ENCODE data around the gene CASP9.
A peak's percentile ranks its signal among the peaks of the same experiment; 100 is the strongest.
"Not testable (repeated sequence)": the region's sequence is repeated elsewhere in the genome, so short reads cannot be mapped to it uniquely, and the experiment has no call there.

The CASP9 gene

DNA sequence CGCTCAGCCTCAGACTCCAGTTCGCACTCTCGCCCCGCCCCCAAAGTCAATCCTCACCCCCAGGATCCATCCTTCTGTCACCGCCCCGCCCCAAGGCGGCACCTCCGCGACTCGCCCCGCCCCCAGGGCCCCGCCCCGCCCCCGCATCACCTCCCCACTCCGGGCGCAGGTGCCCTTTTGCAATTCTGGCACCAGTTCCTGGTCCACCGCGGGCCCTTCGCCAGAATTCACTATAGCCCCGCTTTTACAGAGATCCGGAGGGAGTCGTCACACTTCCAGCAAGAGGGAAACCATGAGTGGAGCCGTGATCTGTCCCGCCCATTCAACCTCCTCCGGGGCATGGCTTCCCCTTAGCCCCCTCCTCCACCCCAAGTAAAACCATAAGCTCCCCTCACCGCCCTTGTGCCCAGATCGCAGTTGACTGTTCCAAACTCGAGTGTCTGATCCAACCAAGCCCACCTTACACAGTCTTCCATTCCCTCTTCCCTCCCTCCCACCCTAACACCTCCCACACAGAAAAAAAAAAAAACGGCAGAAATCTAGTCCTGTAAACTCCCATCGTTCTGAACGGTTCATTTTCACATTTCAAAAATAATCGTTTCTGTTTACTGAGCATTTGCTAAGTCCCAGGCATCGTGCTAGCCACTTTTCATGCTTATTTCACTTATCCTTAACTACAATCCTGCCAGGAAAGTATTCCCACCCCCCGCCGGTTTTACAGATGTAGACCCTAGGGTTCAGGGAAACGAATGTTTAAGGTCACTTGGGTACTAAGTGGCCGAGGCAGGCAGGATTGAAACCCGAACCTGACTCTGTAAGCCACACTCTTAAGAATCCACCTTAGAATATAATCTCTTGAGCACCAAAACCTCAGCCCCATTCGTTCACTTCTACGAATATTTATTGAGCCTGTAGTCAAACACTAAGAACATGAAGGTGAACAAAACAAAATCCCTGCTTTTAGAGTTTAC is 1.3 kb upstream of the CASP9 start:
- DNase-seq = peak; percentile 76 to 84

DNA sequence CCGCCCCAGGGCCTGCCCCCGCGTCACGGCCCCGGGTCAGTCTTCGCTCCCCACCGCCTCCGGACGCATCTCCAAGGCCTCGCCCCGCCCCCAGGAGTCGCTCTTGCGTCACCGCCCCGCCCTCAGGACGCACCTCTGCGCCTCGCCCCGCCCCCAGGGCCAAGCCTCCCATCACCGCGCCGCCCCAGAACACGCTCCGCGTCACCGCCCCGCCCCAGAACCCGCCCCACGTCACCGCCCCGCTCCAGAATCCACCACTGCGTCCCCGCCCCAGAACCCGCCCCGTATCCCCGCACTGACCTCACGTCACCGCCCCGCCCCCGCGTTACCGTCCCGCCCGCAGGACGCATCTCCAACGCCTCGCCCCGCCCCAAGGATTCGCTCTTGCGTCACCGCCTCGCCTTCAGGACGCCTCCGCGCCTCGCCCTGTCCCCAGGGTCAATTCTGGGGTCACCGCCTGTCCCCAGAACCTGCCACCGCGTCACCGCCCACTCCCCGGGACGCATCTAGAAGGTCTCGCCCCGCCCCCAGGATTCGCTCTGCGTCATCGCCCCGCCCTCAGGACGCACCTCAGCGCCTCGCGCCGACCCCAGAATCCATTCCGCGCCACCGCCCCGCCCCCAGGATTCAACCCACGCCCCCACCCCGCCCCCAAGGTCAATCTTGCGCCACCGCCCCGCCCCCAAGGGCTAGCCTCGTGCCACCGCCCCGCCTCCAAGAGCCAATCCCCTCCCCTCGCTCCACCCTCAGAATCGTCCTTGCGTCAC is 451 bp upstream of the CASP9 start:
- DNase-seq = peak; percentile 84 to 91

DNA sequence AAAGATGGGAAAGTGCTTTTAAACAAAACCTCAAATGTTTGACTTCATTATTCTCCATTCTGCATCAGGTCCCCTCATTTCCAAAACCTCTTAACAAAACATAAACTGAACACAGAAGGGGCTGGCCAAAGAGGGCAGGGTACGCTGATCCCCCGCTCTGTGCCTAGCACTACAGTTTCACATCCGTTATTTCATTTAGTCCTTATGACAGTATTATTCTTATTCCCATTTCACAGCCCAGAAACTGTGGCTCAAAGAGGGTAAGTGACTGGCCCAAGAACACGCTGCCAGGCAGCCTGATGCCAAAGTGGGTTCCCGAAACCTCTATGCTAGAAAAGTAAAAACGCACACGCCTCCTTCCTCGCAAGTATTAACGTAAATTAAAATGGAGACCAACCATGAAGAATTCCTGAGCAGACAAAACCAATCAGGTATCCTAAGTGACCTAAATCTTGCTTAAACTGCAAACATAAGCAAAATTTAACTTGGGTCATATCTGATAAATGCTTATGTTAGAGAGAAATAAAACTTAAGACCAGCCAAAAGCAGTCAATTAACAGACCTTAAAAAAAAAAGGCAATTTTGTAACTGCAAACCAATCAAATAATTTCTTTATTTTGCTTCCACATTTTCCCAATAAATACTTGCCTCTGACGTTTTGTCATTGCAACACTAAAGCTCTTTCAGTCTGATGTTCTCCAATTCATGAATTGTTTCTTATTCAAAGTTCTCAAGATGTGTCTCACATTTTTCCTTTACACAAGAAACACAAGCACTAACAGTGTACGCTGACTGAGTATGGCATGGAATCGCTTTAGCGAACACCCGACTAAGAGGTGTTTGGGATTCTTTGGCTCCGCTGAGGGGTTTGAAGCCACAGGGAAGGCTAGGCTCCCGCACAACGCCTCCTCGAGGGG is 653 bp downstream of the CASP9 start:
- DNase-seq = no peak

DNA sequence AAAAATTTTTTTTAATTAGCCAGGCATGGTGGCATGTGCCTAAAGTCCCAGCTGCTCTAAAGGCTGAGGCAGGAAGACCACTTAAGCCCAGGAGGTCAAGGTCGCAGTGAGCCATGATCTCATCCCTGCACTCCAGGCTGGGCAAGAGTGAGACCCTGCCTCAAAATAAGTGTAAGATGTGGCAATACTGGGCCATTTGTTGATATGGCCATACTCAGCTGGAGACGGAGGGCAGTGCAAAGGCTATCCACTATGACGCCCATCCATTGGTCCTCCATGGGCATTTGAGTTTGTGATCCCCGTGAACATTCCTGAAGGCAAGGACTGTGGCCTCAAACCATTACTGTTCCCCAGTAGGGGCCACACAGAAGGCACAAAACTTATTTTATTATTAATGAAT is 1.5 kb downstream of the CASP9 start:
- no peak for DNase-seq

DNA sequence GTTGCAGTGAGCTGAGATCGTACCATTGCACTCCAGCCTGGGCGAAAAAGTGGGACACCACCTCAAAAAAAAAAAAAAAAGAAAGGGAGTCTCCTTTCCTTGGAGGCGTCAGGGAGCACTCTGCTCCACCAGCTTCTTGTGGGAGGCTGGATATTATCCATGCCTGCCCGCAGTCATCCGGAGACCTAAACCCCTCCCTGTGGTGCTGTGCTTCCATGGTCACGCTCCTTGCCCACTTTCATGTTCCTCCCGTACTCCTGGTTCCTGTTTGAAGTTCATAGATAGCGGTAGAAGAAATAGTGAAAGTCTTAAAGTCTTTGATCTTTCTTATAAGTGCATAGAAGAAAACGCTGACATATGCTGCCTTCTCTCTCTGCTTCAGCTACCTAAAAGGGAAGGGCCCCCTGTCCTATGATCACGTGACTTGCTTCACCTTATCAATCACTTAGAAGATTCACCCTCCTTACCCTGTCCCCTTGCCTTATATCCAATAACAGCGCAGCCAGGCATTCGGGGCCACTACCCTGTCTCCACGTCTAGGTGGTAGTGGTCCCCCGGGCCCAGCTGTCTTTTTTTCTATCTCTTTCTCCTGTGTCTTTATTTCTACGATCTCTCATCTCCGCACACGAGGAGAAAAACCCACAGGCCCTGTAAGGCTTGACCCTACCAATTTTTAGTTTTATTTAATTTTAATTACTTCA is 2.7 kb downstream of the CASP9 start:
- DNase-seq = not testable (repeated sequence)

DNA sequence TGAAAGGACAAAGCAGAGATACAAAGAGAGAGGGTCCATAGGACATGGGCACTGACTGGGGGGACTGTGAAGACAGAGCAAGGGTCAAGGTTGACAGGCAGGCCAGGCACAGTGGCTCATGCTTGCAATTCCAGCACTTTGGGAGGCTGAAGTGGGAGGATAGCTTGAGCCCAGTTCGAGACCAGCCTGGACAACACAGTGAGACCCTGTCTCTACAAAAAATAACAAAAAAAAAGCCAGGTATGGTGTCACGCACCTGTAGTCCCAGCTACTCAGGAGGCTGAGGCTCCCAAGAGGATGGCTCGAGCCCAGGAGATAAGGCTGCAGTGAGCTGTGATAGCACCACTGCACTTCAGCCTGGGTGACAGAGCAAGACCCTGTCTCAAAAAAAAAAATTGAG is 4.4 kb downstream of the CASP9 start:
- DNase-seq = no peak

DNA sequence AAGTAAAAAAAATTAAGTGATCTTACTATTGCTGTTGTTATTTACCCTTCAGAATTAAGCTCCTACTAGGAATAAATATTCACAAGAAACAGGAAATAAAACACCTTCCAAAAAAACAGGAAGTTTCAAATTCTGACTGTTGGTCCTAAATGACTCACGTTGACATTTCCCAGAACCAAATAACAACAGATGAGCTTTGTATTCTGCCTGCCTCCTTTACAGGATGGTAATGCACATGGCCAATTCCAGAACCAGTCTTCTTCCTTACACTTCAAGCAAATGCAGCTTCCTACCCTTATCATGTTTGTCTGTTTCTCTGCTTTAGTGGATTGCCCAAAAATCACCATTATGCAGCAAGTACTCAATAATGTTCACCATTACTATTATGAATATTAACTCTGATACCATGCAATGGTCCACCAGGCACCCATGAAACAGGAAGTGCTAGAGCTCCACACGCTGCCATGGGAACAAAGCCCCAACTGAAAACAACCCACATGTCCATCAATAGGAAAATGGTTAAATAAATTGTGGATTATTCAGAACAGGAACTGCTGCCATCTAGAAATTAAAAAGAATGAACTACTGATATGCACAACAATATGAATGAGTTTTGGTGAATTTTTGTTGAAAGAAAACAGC is 8.9 kb downstream of the CASP9 start:
- DNase-seq = peak in 1 of 2 experiments; percentile 25

DNA sequence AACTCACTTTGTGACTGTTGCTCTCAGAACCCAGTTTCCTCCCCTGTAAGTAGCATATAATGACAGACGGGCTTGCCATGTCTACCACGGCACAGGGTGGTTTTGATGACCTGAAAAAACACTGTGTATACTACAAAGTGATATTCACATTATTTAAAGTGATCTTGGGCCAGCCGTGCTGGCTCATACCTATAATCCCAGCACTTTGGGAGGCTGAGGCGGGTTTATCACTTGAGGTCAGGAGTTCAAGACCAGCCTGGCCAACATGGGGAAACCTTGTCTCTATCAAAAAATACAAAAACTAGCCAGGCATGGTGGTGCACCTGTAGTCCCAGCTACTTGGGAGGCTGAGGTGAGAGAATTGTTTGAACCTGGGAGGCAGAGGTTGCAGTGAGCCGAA is 9.5 kb downstream of the CASP9 start:
- not testable (repeated sequence) for DNase-seq

DNA sequence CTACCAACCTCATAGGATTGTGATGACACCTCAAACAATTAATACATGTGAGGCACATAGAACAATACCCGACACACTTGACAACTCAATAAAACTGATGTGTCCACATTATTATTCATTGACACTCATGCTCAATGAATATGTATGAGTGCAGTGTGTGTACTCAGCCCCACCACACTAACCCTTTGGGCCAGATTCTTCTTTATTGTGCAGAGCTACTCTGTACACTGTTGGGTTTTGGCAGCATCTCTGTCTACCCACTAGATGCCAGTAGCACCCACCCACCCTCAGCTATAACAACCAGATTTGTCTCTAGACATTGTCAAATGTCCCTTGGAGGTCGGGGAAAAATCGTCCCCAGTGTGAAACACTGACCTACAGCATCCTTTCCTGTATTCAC is 10.1 kb downstream of the CASP9 start:
- no peak for DNase-seq

DNA sequence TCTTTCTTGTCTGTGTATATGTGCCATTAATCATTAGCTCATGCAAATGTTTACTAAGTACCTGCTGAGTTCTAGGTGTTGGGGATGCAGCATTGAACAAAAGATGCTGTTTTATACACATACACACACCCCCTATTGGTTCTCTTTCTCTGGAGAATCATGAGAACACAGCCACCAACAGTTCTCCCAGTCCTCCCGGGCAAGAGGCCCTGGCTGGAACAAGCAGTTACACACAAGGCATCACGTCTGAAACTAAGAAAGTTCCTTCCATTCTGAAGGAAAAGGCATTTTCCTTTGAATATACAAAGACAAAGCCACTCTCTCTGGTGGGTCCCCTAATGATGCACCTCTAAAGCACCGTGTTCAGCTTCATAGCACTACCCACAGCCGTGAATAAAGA is 10.8 kb downstream of the CASP9 start:
- DNase-seq = no peak

DNA sequence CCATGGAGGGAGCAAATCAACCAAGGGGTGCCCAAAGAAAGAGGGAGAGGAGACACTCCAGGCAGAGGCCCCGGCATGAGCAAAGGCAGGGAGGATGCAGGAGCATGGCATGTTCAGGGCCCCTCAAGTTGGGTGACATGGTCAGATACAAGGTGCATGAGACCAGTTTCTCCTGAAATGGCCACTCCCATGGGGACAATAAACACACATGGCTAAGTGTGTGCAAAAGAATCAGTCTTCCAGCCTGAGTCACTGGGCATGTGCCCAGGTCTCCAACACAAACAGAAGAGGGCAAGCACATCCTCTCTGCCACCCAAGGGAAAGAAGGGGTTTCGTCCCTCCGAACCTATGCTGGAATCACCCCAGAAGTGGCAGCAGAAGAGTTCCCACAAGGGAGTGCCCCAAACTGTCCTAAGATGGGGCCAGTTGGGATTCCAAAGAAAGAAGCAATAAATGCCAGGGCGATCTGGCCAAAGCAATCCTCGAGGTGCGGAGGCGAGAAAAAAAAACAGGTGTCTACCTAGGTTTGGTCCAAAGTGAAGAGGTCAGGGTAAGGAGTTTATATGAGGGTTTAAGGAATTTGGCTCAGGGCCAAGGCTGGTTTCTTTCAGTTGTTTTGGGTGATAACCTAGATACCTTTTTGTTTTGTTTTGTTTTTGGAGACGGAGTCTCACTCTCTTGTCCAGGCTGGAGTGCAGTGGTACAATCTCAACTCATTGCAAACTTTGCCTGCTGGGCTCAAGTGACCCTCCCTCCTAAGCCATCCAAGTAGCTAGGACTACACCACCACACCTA is 13.2 kb downstream of the CASP9 start:
- no peak for DNase-seq

DNA sequence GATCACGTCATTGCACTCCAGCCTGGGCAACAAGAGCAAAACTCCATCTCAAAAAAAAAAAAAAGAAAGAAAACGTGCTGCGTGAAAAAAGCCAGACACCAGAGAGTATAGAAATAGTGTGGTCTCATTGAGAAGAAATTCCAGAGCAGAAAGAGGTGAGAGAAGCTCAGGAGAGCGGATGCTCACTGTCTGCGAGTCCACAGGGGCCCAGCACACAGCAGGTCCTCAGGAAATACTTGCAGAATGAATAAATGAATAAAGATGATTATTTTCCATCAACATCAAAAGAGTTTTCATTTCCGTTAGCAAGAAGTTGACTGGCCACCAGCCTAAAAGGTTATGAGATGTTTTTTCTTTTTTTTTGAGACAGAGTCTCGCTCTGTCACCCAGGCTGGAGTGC is 14.4 kb downstream of the CASP9 start:
- no peak for DNase-seq

DNA sequence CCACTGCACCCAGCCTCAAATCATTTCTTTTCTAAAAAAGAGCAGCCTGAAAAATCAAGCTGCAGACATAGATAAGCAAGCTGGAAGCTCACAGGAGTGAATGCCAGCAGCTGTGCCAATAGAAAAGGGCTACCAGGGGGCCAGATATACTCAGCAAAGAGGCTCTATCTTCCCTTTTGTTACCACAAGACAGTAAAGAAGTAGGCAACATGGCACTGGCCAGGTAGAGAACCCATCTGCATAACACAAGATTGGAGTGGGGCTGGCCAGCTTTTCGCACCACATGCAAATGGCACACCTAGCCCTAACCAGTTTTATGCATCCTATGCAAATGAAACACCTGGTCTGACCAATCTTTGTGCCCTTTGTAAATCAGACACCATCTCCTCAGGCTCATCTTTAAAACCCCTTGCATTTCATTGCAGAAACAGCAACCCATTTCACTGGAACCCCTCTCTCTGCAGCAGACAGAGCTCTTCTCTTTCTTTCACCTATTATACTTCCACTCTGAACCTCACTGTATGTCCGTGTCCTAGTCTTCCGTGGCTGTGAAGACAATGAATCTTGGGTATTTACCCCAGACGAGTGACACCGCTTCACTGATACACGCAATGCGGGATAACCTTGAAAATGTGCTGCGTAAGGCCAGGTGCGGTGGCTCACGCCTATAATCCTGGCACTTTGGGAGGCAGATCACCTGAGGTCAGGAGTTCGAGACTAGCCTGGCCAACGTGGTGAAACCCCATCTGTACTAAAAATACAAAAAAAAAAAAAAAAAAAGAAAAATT is 15.1 kb downstream of the CASP9 start:
- DNase-seq = no peak

DNA sequence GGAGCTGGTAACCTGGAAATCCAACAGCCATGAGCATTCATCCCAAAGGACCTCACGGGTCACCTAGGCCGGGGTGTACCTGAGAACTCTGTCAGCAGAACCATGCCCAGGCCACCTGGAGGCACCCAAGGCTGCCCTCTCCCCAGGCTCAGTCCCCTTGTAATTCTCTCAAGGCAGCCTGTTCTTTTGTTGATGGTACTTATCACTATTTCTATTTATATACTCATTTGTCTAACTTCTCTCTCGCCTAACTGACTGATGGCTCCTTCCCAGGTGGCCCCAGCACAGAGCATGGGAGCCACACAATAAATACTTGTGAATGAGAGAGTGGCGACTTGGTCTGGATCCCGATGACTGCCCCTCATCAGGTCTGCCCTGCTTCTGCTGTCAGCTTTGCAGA is 16.7 kb downstream of the CASP9 start:
- DNase-seq = no peak

DNA sequence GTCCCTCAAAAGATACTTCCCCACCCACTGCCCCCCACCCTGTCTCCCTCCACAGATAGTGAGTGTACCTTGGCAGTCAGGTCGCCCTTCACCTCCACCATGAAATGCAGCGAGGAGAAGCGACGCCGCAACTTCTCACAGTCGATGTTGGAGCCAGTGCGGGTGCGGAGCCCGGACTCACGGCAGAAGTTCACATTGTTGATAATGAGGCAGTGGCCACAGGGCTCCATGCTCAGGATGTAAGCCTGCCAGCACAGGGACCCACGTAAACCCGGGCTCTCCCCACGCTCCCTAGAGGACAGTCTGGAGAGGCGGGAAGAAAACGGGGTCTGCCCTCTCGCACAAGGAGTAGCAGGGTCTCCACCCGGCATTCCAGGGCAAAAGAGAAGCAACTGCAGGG is 17.2 kb downstream of the CASP9 start:
- no peak for DNase-seq

DNA sequence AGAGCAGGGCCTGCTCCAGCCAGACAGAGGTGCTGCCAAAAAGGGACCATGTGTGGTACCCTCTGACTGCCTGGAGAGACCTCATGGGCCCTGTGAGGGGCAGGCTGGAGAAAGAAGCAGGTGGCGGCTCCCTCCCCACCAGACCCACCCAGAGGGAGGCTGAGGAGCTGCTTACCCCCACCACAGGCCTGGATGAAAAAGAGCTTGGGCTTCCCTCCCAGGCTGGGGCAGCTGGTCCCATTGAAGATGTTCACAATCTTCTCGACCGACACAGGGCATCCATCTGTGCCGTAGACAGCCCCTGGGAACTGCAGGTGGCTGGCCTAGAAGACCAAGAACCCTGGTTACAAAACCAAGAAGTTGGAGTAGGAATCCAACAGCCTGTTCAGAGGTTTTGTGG is 19.6 kb downstream of the CASP9 start:
- DNase-seq = no peak

DNA sequence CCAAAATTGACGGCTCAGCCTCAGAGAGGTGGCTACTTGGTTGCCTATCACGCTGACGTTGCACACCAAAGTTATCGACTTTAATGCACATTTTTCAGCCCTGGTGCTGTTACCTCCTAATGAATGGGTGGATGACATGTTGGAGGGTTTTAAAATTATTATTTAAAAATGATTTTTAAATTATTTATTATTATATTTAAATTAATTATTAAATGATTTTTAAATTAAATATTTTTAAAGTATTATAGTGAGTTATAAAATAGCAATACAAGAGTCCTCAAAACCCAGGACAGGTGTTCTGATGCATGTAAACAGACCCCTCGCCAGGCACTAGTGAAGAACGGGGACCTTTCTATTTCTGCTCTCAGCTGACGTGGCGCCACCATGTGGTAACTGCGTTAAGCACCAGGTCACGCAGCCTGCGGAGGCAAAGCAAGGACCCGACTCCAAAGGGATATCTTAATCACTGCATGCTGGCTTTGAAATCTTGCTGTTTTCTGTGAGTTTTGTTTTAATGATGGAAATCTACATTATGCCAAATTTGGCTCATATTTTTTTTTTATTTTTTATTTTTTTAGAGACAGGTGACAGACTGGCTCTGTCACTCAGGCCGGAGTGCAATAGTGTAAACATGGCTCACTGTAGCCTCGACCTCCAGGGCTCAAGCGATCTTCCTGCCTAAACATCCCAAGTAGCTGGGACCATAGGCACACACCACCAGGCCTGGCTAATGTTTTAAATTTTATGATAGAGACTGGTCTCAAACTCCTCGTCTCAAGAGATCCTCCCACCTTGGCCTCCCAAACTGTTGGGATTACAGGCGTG is 22.6 kb downstream of the CASP9 start:
- peak in 1 of 2 experiments; percentile 6 for DNase-seq

DNA sequence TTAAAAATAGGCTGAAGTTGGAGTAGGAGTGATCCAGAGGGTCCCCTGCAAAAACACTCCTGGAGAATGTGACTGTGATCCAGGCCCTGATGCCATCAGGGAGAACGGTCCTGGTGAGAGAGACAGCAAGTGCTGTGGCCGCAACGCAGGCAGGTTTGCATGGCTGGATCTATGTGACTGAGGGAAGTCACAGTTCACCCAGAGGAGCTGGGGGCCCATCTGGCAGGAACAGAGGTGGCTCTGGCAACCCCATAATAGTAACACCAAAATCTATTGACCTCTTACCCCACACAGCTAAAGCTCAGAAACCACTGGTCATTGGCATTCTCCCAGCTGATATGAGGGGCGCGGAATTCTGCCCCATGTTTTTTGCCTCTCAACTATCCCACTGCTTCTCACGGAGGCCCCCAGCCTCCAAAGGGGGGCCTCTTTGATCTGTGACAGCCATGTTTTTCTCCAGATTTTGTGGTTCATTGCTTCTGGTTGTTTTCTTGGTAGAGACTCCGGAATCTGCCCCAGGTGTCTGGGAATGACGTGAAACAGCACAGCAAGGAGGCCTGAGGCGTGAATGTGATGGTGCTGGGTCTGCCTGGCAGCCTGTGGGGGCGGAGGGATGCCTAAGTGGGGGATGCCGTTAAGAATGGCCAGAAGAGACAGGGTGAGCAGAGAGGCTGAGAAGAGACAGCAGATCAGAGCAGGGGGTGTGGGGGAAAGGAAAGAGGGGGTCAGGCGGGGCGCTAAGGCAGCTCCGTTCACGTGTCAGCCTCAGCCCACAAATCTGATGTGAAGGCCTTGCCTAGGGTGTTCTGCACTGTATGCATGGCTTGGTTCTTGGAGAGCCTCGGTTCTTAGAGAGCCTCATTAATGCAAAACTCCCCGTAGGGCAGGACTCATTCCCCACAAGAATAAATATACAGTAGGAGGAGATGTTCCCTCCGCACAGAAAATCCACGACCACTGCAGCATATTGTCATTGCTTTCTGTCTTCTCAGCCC is 23.5 kb downstream of the CASP9 start:
- DNase-seq = no peak
